ENCODE measurements around the gene FPR1.

- TF ChIP-seq CTCF (IDR thresholded peaks at IDR 0.05; ENCODE audit: low read length) (no peak), EZH2 (IDR thresholded peaks at IDR 0.05; ENCODE audit: borderline replicate concordance, low read length) (no peak)
Observed at GRCh38 chr19:51702103-51702824, 49.4 kb downstream of the FPR1 start.
